GM19455 (cell line): ENCODE measurements around the gene CSNK1A1.
"Not testable (repeated sequence)": the region's sequence is repeated elsewhere in the genome, so short reads cannot be mapped to it uniquely, and the experiment has no call there.

ENCODE experiments used
- ATAC-seq: cut with Tn5 transposase; IDR thresholded peaks from one replicate; pipeline ENCODE4 v1.9.1; 2021; ENCODE audit not compliant: unreplicated experiment

CSNK1A1 gene

DNA sequence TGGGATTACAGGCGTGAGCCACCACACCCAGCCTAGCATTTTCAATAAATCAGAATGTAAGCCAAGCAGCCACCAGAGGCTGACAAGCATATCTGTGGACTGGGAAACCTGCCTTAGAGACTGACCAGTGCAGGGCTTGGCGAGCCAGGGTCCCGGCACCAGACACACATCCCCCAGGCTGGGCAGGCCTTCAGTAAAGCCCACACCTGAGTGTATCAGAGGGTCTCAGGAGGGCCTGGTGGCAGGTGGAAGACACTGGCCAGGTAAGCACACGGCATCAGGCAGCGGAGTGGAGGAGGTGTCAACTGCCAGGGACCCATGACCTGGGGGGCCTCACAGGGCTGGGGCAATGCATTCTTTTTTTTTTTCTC lies 93.9 kb downstream of the CSNK1A1 start:
- ATAC-seq, result no peak

DNA sequence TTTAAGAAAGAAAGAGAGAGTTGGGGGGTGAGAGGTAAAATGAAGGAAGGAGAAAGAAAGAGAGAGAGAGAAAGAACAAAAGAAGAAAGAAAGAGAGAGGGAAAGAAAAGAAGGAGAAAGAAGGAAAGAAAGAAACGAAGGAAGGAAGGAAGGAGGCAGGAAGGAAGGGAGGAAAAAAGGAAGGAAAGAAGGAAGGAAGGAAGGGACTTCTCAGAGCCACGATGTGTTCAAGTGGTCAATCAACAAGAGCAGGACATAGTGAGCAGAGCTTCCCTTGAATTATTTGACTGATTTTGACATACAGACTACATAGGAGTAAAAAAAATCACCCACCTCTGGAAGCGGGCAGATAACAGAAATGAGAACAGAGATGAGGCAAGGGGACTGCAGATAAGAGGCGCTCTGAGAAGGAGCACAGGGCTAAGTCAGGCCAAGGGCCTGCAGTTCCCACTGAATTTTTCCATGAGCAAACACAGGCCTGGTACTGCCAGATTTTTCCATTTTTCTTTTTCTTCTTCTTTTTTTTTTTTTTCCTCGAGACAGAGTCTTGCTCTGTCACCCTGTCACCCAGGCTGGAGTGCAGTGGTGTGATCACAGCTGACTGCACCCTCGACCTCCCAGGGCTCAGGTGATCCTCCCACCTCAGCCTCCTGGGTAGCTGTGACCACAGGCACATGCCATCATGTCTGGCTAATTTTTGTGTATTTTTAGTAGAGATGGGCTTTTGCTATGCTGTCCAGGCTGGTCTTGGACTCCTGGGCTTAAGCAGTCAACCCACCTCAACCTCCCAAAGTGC lies 94.4 kb downstream of the CSNK1A1 start:
- ATAC-seq, result no peak

DNA sequence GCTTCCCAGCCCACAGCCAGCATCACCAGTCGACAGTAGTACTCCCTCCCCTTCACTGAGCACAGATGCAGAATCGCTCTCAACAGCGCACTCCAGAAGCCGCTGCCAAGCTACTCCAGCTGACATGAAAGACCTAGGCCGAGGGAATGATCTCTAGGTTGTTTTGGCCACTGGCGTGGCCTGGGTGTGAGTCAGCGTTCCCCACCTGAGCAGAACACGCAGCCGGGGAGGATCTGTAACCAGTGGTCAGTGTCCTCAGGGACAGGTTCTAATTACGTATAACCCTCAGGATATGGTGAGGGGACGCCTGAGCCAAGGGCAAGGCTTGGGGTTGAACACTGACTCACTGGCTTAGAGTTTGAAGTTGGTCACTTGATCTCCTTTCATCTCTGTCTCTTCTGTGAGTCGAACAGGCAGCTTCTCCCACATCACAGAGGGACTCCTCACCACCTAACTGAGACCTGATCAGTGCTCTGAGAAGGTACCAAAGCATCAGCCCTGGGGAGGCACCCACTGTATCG lies 95.3 kb downstream of the CSNK1A1 start:
- no peak for ATAC-seq

DNA sequence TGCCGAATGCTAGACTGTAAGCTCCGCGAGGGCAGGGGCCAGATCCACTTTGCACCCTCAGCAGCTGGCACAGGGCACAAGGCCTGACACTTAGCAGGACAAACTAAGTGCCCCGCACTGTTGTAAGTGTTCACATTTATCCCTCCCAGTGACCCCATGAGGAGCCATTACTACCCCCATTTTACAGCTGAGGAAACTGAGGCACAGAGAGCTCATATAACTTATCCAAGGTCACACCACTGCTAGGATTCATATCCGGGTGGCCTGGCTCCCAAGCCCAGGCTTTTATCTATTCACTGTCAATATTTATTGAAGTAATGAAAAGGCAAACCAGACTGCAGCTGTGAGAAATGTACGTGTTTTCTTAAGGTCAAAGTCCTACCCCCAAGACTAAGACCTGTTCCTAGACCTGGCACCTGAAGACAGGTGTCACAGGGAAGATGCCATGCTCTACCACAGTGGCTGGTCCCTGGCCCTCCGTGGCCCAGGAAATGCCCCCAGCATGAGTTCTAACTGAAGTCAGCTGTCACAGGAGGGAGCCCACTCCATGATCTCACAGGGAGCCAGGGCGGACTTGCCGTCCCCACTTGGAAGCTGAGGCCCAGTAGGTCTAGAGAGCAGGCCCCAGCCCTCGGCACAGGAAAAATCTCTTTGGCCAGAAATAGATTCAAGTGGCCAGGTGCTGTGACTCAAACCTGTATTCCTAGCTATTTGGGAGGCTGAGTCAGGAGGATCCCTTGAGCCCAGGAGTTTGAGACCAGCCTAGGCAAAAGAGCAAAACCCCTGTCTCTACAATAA lies 97.4 kb downstream of the CSNK1A1 start:
- ATAC-seq, result no peak

DNA sequence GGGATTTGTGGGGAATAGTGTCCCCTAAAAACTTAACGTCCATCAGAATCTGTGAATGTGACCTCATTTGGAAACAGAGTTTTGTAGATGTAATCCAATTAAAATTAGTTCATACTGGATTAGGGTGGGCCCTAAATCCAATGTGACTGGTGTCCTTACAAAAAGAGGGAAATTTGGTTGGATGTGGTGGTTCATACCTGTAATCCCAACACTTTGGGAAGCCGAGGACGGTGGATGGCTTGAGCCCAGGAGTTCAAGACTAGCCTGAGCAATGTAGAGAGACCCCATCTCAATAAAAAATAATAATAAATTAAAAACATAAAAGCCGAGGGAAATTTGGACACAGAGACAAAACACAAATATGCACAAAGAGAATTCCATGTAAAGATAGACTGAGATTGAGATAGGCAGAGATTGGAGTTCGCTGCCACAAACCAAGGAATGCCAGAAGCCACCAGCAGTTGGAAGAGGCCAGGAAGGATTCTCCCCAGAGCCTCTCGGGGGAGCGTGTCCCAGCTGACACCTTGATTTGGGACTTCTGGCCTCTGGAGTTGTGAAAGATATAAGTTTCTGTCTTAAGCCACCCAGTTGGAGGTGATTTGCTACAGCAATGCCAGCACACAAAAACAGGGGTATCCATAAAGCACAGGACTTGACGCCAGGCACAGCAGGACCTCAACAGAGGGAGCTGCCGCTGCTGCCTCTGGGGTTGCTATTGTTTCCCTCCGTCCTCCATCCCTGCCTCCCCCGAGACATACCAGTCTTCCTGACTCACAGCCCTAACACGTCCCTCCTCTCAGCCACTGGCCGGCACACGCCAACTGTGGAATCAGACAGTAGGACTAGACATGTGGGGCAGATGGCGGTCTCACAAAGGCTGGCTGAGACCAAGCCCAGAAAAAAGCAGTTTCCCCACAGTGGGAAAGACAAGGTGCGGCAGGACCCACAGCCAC lies 98.3 kb downstream of the CSNK1A1 start:
- ATAC-seq, result no peak

DNA sequence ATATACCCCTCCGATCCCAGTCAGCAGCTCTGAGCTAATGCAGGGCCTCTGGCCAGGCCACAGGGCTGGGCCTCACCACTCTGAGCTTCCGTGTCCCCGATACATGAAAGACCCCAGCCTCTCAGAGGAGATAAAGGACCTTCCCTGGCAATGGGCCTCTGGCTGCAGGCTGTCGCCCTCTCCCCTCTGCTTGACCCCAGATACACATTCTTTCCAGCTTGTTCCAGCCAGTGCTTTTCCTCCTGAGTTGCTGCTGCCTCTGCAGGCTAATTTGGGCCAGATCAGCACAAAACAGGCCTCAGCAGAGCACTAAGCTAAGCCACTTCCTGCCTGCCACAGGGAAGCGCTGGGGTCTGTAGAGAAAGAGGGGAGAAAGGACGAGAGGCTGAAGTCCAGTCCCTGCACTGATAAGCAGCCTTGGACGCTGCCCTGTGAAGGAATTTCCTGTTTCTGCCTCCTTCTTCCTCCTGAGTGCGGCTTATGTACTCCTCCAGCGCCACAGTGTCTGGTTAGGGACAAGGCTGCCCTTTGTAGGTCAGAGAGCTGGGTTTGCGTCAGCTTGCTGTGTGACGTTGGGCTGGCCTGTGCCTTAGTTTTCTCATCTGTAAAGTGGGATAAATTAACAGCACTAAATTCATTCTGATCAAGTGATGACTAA lies 99.1 kb downstream of the CSNK1A1 start:
- ATAC-seq, result no peak

DNA sequence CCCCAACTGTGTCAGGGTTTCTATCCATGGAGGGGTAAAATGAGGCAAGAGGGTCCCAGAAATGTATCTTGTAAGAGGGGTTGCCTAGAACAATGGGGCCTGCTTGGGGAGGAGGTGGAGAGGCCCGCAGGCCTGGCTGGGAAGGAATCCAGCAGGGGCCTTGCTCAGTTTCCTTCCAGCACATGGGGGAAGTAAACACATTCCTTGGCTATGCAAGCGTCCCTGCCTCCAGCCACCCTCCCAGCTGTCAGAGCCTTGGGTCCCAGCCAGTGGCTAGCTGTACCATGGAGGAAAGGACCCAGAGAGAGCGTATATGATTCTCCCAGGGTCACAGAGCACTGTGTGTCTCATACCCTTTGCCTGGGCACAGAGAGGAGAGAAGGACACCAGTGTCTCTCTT lies 101.0 kb downstream of the CSNK1A1 start:
- no peak for ATAC-seq

DNA sequence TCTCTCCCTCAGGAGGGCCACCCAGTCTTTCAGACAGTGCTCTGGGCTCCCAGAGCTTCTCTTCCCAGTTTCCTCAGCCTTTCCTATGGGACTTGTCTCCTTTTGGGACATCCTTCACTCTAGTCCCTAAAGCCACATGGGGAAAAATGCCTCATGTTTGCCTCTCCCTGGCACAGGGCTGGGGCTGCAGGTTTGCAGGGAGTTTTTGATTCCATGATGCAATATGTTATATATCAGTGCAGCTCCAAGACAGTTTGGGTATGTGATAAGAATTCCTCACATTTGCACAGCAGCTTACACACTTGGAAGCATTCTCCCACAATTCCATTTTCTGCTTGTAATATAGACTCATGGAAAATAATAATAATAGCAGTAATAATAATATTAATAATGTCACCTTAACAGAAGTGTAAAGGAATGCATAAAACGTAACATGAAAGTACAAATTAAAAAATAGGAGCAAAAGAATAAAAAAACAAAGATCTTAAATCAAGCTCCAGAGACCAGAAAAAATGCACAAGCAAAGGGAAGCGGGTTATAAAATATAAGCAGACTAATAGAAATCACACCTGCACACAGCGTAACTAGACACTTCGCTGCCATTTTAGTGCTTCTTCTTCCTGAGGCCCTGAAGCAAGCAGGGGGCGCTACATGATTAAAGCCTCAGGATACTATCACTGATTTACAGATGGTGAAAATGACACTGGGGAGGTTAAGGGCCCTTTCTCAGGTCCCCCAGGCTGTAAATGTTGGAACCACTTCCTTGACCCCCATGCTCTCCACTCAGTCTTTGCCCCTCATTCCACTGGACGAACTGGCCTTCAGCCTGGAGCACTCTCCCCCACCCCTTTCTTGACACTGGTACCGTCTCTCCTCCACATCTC lies 102.2 kb downstream of the CSNK1A1 start:
- no peak for ATAC-seq

DNA sequence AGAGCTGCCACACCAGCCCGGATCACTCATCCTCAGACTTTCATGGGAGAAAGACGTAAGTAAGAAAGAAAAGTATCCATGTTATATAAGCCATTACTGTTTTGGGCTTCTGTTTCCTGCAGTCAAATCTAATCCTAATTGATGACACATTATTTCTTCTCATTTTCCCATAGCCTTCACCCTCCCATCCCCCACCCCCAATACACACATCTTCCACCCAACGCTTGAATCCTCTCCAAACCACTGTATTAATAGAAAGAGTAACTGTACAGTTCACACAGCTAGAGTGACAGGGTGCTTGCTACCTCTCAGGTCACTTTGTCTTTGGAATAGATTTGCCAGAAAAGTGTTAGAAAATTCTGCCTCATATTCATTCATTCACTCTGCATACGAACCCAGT lies 102.8 kb downstream of the CSNK1A1 start:
- no peak for ATAC-seq

DNA sequence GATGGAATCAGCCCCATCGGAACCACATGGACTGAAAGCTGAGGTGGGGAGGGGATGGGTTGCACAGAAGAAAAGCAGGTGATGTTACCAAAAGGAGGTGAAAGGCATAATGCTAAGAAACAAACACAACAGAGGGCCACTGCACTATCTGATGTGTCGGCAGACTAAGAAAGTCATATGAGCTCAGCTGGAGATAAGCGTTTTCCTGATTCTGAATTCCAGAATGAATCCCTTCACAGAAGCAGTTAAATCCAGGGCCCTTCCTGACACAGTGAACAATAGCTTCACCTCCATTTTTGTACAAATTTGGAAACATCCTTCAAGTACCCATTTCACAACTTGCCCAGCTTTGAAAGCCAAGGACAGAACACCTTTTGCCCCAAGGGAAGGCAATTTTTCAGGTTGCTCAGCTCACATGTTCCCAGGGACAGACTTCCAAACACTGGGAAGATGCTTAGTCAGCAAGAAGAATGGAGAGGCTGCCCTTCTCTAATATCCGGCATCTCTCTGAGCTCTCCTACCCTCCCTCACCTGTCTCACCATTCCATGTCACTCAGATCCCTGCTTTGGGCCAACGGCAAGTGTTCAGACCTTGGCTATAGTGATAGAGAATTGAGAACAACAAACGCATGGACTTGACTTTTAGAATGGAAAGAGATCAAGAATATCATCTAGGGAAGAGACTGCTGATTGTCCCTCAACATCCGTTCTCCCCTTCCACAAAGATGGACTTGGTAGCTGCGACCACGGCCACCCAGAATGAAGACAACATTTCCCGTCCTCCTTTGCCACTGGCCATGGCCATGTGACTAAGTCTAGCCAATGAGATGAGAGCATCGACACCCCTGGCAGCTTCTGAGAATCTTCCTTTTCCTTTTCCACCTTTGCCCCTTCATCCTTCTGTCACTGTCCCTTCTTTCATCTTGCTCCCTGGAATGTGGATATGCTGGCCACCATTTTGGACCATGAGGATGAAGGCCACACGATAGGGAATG lies 103.6 kb downstream of the CSNK1A1 start:
- ATAC-seq, result no peak

DNA sequence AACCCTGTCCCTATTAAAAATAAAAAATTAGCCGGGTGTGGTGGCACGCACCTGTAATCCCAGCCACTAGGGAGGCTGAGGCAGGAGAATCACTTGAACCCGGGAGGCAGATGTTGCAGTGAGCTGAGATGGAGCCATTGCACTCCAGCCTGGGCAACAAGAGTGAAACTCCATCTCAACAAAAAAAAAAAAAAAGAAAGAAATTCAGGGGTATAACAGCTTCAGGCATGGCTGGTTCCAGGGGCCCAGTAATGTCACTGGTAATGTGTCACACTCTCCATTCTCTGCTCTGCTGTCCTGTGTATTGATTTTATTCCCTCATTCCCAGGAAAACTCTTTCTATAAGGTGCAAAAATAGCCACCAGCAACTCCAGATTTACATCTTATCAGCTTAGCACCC lies 104.4 kb downstream of the CSNK1A1 start:
- not testable (repeated sequence) for ATAC-seq

DNA sequence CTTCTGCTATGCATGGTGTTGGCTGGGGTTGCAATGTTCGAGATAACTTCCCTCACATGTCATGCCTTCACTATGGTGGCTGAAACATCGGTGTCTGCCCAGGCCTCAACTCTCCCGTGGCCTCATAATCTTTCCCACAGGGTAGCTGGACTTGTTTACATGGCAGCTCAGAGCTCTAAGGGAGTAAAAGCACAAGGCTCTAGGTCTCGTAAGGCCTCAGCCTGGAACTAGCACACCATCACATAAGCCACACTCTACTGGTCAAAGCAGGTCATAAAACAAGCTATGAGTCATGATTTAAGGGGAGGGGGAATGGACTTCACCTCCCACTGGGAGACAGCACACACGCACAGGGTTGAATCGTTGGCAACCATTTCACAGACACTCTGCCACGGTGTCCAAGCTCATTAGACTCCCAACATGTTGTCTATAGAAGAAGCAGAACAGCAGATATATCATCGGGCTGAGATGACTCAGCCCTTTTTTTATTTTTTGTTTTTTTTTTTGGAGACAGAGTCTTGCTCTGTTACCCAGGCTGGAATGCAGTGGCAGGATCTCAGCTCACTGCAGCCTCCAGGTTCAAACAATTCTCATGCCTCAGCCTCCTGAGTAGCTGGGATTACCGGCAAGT lies 105.4 kb downstream of the CSNK1A1 start:
- no peak for ATAC-seq

DNA sequence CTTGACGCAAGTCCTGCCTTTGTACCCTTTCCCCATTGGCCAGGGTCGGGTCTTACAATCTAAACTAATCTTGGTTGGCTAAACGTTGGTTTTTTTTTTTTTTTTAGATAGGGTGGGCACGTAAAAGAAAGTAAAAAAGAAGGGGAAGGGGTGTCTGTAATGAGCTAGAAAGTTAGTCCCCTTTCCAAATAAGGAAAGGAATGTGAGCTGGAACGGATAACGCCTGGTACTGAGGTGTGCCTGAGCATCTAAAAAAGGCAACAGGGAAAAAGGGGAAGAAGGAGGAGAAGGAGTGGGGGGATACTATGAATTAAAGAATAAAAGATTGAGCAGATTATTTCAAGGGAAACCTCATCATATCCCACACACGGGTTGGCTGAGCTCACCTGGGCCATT lies 105.9 kb downstream of the CSNK1A1 start:
- no peak for ATAC-seq

DNA sequence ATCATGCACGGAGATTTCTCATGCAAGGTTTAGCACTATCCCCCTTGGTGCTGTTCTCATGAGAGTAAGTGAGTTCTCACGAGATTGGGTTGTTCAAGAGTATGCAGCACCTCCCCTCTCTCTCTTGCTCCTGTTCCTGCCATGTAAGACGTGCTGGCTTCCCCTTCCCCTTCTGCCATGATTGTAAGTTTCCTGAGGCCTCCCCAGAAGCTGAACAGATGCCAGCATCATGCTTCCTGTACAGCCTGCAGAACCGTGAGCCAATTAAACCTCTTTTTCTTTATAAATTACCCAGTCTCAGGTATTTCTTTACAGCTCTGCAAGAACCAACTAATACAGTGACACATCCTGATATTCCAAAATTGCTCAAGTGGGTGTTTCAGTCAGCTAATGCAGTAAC lies 106.8 kb downstream of the CSNK1A1 start:
- ATAC-seq, result not testable (repeated sequence)

DNA sequence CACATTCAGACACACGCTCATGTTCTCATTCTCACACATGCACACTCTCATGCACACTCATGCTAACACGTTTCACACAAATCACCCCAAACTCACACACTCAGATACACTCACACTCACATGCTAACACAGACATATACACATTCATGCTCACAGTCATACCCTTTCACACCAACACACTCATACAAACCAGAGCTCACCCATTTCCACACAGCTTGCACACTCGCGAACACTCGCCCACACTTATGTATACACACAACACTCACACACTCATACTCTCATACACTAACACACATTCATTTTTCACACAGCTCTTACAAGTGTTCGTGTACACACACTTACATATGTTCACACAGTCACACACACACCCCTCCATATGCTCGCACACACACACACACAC lies 108.0 kb downstream of the CSNK1A1 start:
- ATAC-seq, result no peak

DNA sequence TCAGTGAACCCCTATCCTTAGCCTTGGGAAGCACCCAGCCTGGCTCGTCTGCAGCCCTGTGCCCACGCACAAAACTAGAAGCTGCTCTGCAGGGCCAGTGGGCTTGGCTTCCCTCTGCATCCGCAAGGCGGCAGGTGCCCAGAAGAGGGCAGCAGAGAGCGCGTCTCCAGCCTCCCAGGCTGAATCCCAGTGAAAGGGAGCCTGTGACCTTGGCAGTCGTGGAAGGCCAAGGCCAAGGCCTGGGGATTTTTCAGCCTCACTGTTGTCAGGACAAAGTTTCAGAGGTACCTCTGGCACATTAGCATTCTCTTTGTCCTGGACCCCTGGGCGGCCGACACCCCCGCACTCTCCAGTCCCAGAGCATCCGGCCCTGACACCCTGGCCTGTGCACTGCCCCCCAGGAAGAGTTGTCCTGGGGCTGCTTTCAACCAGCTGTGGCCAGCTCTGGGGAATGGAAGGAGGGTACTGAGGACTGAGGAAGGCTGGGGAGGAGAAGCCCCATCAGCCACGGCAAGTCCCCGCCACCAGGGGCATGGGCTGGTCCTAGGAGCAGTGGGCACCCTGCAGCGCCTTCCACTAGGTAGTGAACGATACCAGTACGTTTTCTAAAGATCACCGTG lies 108.6 kb downstream of the CSNK1A1 start:
- ATAC-seq, result peak; percentile 69
